Activated naive CD4-positive, alpha-beta T cell treated with Interleukin-2 at 50 U/mL for 16 hours (primary cell): ENCODE measurements around the gene FBLN1.
"Not testable (repeated sequence)": the region's sequence is repeated elsewhere in the genome, so short reads cannot be mapped to it uniquely, and the experiment has no call there.

ENCODE experiments used
- DNase-seq: peaks from one replicate; pipeline ENCODE4 v3.0.0-alpha.2; 2020

FBLN1 gene

DNA sequence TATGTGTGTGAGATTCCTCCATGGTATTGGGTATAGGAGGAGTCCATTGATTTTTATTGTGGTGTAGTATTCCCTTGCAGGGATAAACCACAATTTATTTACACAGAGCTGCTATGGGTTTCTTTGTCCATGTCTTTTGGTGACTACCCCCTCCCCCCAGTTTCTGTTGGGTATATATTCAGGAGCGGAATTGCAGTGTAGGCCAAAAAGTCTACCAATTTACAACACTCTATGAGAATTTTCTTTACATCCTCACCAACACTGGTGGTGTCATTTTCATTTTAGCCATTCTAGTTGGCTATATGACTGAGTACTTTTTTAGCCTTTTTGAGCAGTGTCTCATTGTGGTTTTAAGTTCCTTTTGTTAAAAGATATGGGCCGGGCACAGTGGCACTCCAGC lies 113.7 kb downstream of the FBLN1 start:
- no peak for DNase-seq

GRCh38 chr22:45617948-45618347 lies 115.3 kb downstream of the FBLN1 start:
- no peak for DNase-seq

GRCh38 chr22:45620706-45621105 lies 118.0 kb downstream of the FBLN1 start:
- no peak for DNase-seq

- DNase-seq, result no peak
Observed at GRCh38 chr22:45621836-45622600, 119.3 kb downstream of the FBLN1 start.

- DNase-seq, result not testable (repeated sequence)
Observed at GRCh38 chr22:45623464-45624145, 120.9 kb downstream of the FBLN1 start.

DNA sequence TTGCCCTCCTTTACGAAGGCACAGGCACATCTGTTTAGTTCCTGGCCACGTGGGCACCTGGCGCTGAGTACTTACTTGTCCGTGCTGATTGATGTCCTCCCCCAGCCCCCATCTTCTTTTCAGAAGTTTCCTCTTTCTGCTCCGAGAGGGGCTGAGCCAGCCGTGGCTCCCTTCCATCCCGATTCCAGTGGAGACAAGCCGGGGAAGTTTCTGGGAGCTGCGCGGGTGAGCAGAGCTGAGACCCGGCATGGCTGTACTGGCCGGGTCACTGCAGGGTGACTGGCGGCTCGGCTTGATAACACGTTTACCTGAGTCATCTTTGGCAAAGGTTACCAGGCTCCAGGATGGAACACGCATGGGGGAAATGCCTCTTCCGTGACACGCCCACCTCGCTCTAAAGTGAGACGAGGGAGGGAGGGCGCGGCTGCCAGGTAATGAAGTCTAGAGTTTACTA lies 123.5 kb downstream of the FBLN1 start:
- no peak for DNase-seq

DNA sequence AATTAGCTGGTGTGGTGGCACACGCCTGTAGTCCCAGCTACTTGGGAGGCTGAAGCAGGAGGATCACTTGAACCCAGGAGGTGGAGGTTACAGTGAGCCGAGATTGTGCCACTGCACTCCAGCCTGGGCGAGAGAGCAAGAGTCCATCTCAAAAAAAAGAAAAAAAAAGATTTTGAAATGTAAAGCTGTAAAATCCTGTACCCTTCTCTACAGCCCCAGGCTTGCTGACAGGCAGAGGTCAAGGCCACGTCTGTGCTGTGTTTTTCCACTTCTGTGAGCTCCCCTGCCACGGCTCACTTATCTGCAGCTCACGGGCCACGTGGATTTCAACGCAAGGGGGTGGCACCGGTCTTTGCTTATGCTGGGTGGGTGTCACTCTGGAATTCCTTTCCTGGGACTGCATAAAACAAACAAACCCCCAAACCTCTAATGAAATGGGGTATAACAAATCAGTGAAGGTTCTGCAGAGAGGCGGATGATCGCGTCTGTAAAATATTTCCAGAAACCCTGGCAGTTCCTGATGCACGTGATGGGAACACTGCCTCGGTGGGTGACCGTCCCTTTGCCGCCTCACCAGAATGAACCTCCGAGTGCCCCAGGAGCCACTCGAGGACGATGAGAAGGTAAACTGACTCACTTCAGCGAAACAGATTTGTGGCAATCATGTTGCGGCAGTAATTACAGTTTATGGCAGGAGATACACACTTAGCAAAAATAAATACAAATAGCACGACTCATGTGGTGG lies 125.0 kb downstream of the FBLN1 start:
- DNase-seq, result no peak

DNA sequence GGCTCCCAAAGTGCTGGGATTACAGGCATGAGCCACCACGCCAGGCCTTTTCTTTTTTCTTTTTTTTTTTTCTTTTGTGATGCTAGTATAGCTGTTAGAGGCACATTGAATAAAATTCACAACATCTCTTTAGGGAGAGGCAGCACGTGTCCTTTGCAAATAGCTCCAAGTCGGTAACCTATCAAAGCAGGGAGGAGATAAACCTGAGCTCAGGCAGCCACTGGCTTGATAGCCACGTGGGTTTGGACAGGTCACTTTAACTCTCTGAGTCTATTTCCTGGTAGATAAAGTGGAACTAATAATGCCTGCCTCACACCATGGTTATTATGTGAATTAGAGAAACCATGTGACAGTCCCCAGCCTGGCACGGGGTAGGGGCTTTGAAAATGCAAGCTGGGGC lies 125.8 kb downstream of the FBLN1 start:
- no peak for DNase-seq

- no peak for DNase-seq
Observed at GRCh38 chr22:45629469-45630089, 126.9 kb downstream of the FBLN1 start.

DNA sequence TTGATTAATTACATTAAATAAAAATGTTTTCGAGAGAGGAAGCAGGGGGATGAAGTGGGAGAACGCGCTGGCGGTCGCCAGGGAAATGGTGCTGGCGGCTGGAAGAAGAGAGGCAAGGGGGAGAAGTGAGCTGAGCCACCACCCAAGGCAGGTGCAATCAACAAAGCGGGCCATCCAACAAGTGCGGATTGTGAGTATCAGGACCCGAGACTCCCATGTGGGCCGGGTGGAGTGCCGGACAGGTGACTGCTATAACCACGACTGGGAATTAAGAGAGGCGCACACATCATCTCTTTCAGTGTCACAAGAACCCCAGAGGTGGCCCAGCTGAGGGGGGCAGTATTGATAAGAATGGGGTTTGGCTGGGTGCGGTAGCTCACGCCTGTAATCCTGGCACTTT lies 127.8 kb downstream of the FBLN1 start:
- DNase-seq, result no peak

- no peak for DNase-seq
Observed at GRCh38 chr22:45631140-45631840, 128.6 kb downstream of the FBLN1 start.

- DNase-seq, result no peak
Observed at GRCh38 chr22:45631841-45632238, 129.2 kb downstream of the FBLN1 start.

- DNase-seq, result no peak
Observed at GRCh38 chr22:45632791-45633515, 130.3 kb downstream of the FBLN1 start.

DNA sequence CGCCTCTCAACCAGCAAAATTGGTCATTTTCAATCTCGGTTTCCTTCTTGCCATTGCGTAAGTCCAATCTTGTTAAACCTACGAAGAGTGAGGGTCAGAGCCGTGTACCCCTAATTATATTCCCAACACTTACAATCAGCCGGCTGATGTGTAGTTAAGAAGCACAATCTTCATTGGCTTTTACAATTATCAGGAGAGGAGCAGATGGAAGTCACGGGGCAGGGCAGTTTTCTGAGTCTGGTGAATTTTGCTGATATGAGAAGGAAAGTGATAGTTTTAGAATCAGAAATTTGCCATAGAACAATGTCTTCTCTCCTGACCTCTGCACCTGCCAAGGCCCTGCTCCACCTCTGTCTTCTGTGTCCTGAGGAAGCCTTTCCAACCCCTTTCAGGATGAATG lies 134.0 kb downstream of the FBLN1 start:
- DNase-seq, result no peak

- DNase-seq, result no peak
Observed at GRCh38 chr22:45638197-45638596, 135.5 kb downstream of the FBLN1 start.

DNA sequence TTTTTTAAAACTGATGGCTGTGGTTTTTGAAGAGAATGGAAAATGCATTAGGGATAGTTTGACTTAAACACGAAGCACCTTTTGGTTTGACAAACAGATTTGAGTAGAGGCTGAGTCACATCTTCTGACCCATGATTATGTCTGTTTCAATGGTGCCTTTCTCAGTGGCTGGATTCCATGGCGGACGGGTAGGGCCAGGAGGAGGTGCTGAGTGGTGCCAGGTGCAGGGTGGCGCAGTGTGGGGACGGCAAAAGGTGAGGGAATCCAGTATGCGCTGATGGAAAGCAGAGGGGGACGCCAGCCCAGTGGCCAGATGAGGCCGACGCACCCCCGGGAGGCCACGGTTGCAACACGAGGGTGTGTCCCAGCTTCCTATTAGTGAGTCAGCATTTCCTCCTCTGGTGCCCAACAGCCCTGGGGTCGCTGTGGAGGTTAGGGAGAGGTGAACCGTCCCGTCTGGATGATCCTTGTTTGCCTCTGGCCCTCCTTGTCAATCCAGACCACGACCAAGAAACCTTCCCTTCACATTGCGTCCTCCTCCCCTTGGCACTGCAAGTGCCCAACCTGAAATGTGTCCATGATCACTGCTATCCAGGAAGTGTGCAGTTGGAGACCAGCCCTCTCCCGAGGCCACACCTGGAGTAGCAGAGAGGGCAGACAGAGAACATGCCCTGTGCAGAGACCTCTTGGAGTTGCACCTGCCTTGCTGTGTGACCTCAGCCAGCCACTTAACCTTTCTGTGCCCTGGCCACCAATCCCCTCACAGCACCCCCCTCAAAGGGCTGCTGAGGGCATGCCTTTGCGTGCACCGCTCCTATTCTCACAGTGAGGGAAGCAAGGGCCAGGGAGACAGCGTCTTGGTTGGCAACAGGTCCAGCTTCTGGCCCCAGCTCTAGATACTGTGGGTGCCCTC lies 136.4 kb downstream of the FBLN1 start:
- no peak for DNase-seq

- DNase-seq, result no peak
Observed at GRCh38 chr22:45639747-45640102, 137.0 kb downstream of the FBLN1 start.

- DNase-seq, result no peak
Observed at GRCh38 chr22:45640291-45640940, 137.7 kb downstream of the FBLN1 start.

DNA sequence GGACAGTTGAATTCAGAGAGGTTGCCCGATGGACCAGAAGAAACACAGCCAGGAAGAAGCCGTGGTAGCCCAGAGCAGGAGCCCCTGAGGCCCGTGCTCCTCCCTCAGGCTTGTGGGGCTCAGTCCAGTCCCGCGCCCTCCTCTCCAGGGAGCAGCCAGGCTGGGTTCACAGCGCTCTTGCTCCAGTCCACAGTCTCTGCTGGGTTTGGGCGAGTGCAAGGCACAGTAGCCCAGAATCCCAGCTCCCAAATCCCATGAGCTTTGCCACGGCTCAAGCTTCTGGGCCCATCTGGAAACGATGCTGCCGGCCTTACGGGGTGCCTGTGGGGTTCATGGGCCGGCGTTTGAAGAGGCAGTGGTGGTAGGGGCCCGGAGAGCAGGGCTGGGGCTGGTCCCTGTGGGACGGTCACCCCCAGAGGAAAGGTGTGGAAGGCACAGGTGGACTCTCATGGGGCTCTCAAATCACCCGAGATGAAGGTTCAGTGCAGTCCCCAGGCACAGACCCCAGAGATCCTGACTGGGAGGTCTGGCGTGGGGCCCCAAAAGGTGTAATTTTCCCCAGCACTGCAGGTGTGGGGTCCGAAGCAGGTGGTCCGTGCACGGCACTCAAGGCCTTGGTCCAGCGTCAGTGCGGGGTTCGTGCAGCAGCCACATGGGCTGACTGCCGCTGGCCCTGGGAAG lies 138.4 kb downstream of the FBLN1 start:
- no peak for DNase-seq

- no peak for DNase-seq
Observed at GRCh38 chr22:45642986-45643385, 140.3 kb downstream of the FBLN1 start.
